Right lobe of liver (tissue), 6 donors: ENCODE data around the gene GPR156. TPM values are rescaled to one million over a fixed set of nuclear protein-coding genes. Genes with fewer than 3 reads are reported as not detected.

Experiments
- ATAC-seq, 4 donors: fragments of 200-7000 bp; cut with Tn5 transposase; one replicate each; pipeline ENCODE4 v1.9.1; 2020; ENCODE audit warnings: mild to moderate bottlenecking in 4 of 4, moderate library complexity in 4 of 4
- DNase-seq, 3 donors: peaks; one replicate each; pipeline ENCODE4 v3.0.0-alpha.2; 2020
- H3K27ac ChIP-seq, 3 donors: fragments of 200-600 bp; one replicate each; pipeline ENCODE4 v1.8.0; 2022
- H3K27me3 ChIP-seq, 2 donors: fragments of 200-600 bp; one replicate each; pipeline ENCODE4 v1.8.0; 2022
- H3K36me3 ChIP-seq, 4 donors: fragments of 200-600 bp; sonication (generic) in 1 of 4; one replicate each; pipeline versions ENCODE4 v1.5.1 to v1.8.0; 2017 to 2022; ENCODE audit warnings: control low read depth in 1 of 4
- H3K4me1 ChIP-seq, 4 donors: fragments of 200-600 bp; sonication (generic) in 1 of 4; one replicate each; pipeline versions ENCODE4 v1.5.1 to v1.8.0; 2017 to 2022; ENCODE audit warnings: control low read depth in 1 of 4
- H3K4me3 ChIP-seq, 3 donors: fragments of 200-600 bp; one replicate each; pipeline ENCODE4 v1.8.0; 2022
- H3K9me3 ChIP-seq, 4 donors: fragments of 200-600 bp; sonication (generic) in 1 of 4; one replicate each; pipeline versions ENCODE4 v1.5.1 to v1.8.0; 2017 to 2022; ENCODE audit warnings: control low read depth in 1 of 4
- CTCF ChIP-seq, 4 donors: fragments of 200-600 bp in 3 of 4; fragments of 450-650 bp in 1 of 4; IDR thresholded peaks; one replicate each; pipeline versions ENCODE4 v1.5.1 to v1.8.0; 2016 to 2022; ENCODE audit warnings: antibody characterized with exemption in 4 of 4, mild to moderate bottlenecking in 2 of 4
- POLR2A ChIP-seq: fragments of 450-650 bp; IDR thresholded peaks from one replicate; pipeline ENCODE4 v1.6.1; 2017; ENCODE audit warnings: antibody characterized with exemption, mild to moderate bottlenecking
- WGBS: methylation state at CpG from one replicate; pipeline ENCODE4 v1.1.6; 2018; ENCODE audit warnings: low coverage, low lambda C conversion rate; ENCODE audit not compliant: insufficient coverage; ENCODE audit errors: missing lambda C conversion rate; 5-methylcytosine and 5-hydroxymethylcytosine counted together
- intact Hi-C, 2 donors: fragments of 100-400 bp; cut with DNase I; formaldehyde crosslinking; loops; one replicate each; pipeline versions ENCODE4 v1.11.2 to v1.14.1; 2022
- total RNA-seq, 6 experiments: library from RNA; depleted of rRNA in 2 of 6; stranded (reverse); fragments of >200 nt in 2 of 6; fragmentation: NEBNext Ultra II Directional in 3 of 6; extraction: Animal tissue kit (Norgen Biotek cat#: 25700) in 3 of 6; gene quantifications; one replicate each; pipeline versions ENCODE4 v1.1.0 to v1.2.4, GENCODE V29; 2016 to 2023
- donor health status: DM: no; HTN: yes; CAD: no.
- donor health status: DM: no; HTN: no; CAD: no.
- donor health status: DM: no; HTN: no; CAD: no.
- donor health status: DM: no; HTN: yes; CAD: no.
- donor health status: DM: no; HTN: yes; CAD: no.

GPR156 gene
- total RNA-seq, 6 experiments from 2014 or later, result not detected

- no peaks in the 10 kb centered on the region for H3K36me3 ChIP-seq
- no peak overlapping the region for H3K27ac ChIP-seq
- 100% methylated on average over 1 of the region's 1 CpG for WGBS
- no peaks in the 10 kb centered on the region for H3K27me3 ChIP-seq
- ATAC-seq (peak in 1 of 4 donors; percentile 31), DNase-seq (no peak)
- TF ChIP-seq CTCF (IDR thresholded peaks at IDR 0.05) (no peak), POLR2A (no peak)
- intact Hi-C loops, result no loop called here
- no peaks in the 10 kb centered on the region for H3K4me1 ChIP-seq
- H3K4me3 ChIP-seq, result no peak overlapping the region
- H3K9me3 ChIP-seq, result no peaks in the 10 kb centered on the region
Observed at GRCh38 chr3:120181632-120182031, 103.4 kb downstream of the GPR156 start.

- Histone ChIP-seq H3K4me1 (no peaks in the 10 kb centered on the region), H3K36me3 (no peaks in the 10 kb centered on the region), H3K9me3 (no peaks in the 10 kb centered on the region), H3K27ac (no peak overlapping the region), H3K4me3 (no peak overlapping the region), H3K27me3 (no peaks in the 10 kb centered on the region)
- DNase-seq (no peak), ATAC-seq (no peak)
- TF ChIP-seq CTCF (IDR thresholded peaks at IDR 0.05) (no peak), POLR2A (no peak)
- WGBS, result 80% methylated on average over 3 of the region's 3 CpGs
- intact Hi-C loops, result no loop called here
Observed at GRCh38 chr3:120180731-120181412, 104.2 kb downstream of the GPR156 start.

GRCh38 chr3:120177707-120178306 lies 107.2 kb downstream of the GPR156 start:
- no peak overlapping the region for H3K4me3 ChIP-seq
- WGBS, result 57% methylated on average over 1 of the region's 2 CpGs
- no peak for ATAC-seq
- H3K9me3 ChIP-seq, result no peaks in the 10 kb centered on the region
- H3K27ac ChIP-seq, result no peak overlapping the region
- H3K36me3 ChIP-seq, result no peaks in the 10 kb centered on the region
- TF ChIP-seq POLR2A, result no peak
- TF ChIP-seq CTCF (IDR thresholded peaks at IDR 0.05), result no peak
- intact Hi-C loops, result no loop called here
- DNase-seq, result no peak
- H3K27me3 ChIP-seq, result no peaks in the 10 kb centered on the region
- no peaks in the 10 kb centered on the region for H3K4me1 ChIP-seq

- Histone ChIP-seq H3K9me3 (no peaks in the 10 kb centered on the region), H3K4me3 (no peak overlapping the region), H3K36me3 (no peaks in the 10 kb centered on the region), H3K27me3 (no peaks in the 10 kb centered on the region), H3K4me1 (no peaks in the 10 kb centered on the region), H3K27ac (no peak overlapping the region)
- intact Hi-C loops, result no loop called here
- WGBS, result 38% methylated on average over 4 of the region's 6 CpGs
- TF ChIP-seq CTCF (IDR thresholded peaks at IDR 0.05) (no peak), POLR2A (no peak)
- DNase-seq, result no peak
- peak in 3 of 4 donors; percentile 22 to 61 (median 30) for ATAC-seq
Observed at GRCh38 chr3:120177151-120177550, 107.9 kb downstream of the GPR156 start.
